SH-SY5Y (cell line): ENCODE data around the gene SOCS1.

Source experiments
- GATA2 ChIP-seq: IDR thresholded peaks from 2 replicates; pipeline ENCODE4 v1.6.1; 2011; ENCODE audit warnings: mild to moderate bottlenecking, low read depth, low read length
- GATA3 ChIP-seq: IDR thresholded peaks from 2 replicates; pipeline ENCODE4 v1.6.1; 2011; ENCODE audit warnings: low read depth, mild to moderate bottlenecking, low read length, moderate library complexity

The SOCS1 gene

GRCh38 chr16:11249233-11250061 is 6.6 kb downstream of the SOCS1 start:
- TF ChIP-seq GATA3 (no peak), GATA2 (no peak)

GRCh38 chr16:11248133-11248532 is 7.9 kb downstream of the SOCS1 start:
- TF ChIP-seq GATA2, result no peak
- no peak for TF ChIP-seq GATA3

GRCh38 chr16:11245988-11246387 is 10.0 kb downstream of the SOCS1 start:
- TF ChIP-seq GATA3, result no peak

- TF ChIP-seq GATA3 (no peak), GATA2 (no peak)
Observed at GRCh38 chr16:11245222-11245737, 10.7 kb downstream of the SOCS1 start.

GRCh38 chr16:11242658-11243057 is 13.3 kb downstream of the SOCS1 start:
- TF ChIP-seq GATA3 (no peak), GATA2 (no peak)

GRCh38 chr16:11241480-11242204 is 14.4 kb downstream of the SOCS1 start:
- TF ChIP-seq GATA3 (no peak), GATA2 (no peak)

GRCh38 chr16:11240636-11241473 is 15.1 kb downstream of the SOCS1 start:
- TF ChIP-seq GATA2, result no peak
- no peak for TF ChIP-seq GATA3

- TF ChIP-seq GATA3, result no peak
- TF ChIP-seq GATA2, result no peak
Observed at GRCh38 chr16:11239644-11240632, 16.1 kb downstream of the SOCS1 start.

GRCh38 chr16:11238272-11239202 is 17.5 kb downstream of the SOCS1 start:
- TF ChIP-seq GATA3 (no peak), GATA2 (no peak)

GRCh38 chr16:11236461-11237254 is 19.3 kb downstream of the SOCS1 start:
- TF ChIP-seq GATA2, result no peak

GRCh38 chr16:11235703-11235991 is 20.4 kb downstream of the SOCS1 start:
- TF ChIP-seq GATA3 (no peak), GATA2 (no peak)
